ENCODE data around the gene IFNAR2.

GRCh38 chr21:33238146-33238545, 8.4 kb downstream of the IFNAR2 start:
- no peak for TF ChIP-seq CTCF (IDR thresholded peaks at IDR 0.05)
- TF ChIP-seq ZFX (IDR thresholded peaks at IDR 0.05; ENCODE audit: borderline replicate concordance), result no peak

Measured in 22Rv1 (cell line).